ENCODE measurements around the gene KRTAP9-3. TPM values are rescaled to one million over a fixed set of nuclear protein-coding genes. Genes with fewer than 3 reads are reported as not detected.
"Not testable (repeated sequence)": the region's sequence is repeated elsewhere in the genome, so short reads cannot be mapped to it uniquely, and the experiment has no call there.

KRTAP9-3 gene
- not detected in 2 replicates for total RNA-seq

GRCh38 chr17:41232399-41233105 lies at the start of gene KRTAP9-3:
Gene KRTAP9-3 (plus strand): TSS chr17:41232449. CDS start chr17:41232502, 53 bp downstream.
- not testable (repeated sequence) for DNase-seq (ENCODE audit: low read depth, low spot score)

- no peak for DNase-seq (ENCODE audit: low read depth, low spot score)
Observed at GRCh38 chr17:41184480-41184961, 47.7 kb upstream of the KRTAP9-3 start, which contains the start of gene KRTAP4-1. Gene KRTAP4-1 (minus strand): TSS chr17:41184911. CDS start chr17:41184854, 57 bp downstream.

GRCh38 chr17:41185001-41185400 lies 47.2 kb upstream of the KRTAP9-3 start:
- DNase-seq (ENCODE audit: low read depth, low spot score), result no peak

GRCh38 chr17:41186872-41187271 lies 45.4 kb upstream of the KRTAP9-3 start:
- DNase-seq (ENCODE audit: low read depth, low spot score), result no peak

GRCh38 chr17:41189837-41190318 lies 42.4 kb upstream of the KRTAP9-3 start, which contains the start of gene KRTAP9-1:
Gene KRTAP9-1 (plus strand): TSS chr17:41189887. CDS start chr17:41189887, 0 bp downstream.
- not testable (repeated sequence) for DNase-seq (ENCODE audit: low read depth, low spot score)

GRCh38 chr17:41190328-41190727 lies 41.9 kb upstream of the KRTAP9-3 start:
- no peak for DNase-seq (ENCODE audit: low read depth, low spot score)

GRCh38 chr17:41196068-41196467 lies 36.2 kb upstream of the KRTAP9-3 start:
- no peak for DNase-seq (ENCODE audit: low read depth, low spot score)

GRCh38 chr17:41199421-41200078 lies 32.7 kb upstream of the KRTAP9-3 start:
- DNase-seq (ENCODE audit: low read depth, low spot score), result no peak

- DNase-seq (ENCODE audit: low read depth, low spot score), result no peak
Observed at GRCh38 chr17:41211845-41212466, 20.3 kb upstream of the KRTAP9-3 start.

GRCh38 chr17:41212524-41213169 lies 19.6 kb upstream of the KRTAP9-3 start:
- no peak for DNase-seq (ENCODE audit: low read depth, low spot score)

- DNase-seq (ENCODE audit: low read depth, low spot score), result no peak
Observed at GRCh38 chr17:41215681-41216080, 16.6 kb upstream of the KRTAP9-3 start.

- DNase-seq (ENCODE audit: low read depth, low spot score), result no peak
Observed at GRCh38 chr17:41223821-41224220, 8.4 kb upstream of the KRTAP9-3 start.

GRCh38 chr17:41226051-41226450 lies 6.2 kb upstream of the KRTAP9-3 start:
- no peak for DNase-seq (ENCODE audit: low read depth, low spot score)

- not testable (repeated sequence) for DNase-seq (ENCODE audit: low read depth, low spot score)
Observed at GRCh38 chr17:41226598-41227095, 5.6 kb upstream of the KRTAP9-3 start, which contains the start of gene KRTAP9-2. Gene KRTAP9-2 (plus strand): TSS chr17:41226648. CDS start chr17:41226655, 7 bp downstream.

- no peak for DNase-seq (ENCODE audit: low read depth, low spot score)
Observed at GRCh38 chr17:41230094-41230493, 2.2 kb upstream of the KRTAP9-3 start.

GRCh38 chr17:41231731-41232130 lies 518 bp upstream of the KRTAP9-3 start:
- DNase-seq (ENCODE audit: low read depth, low spot score), result no peak

- not testable (repeated sequence) for DNase-seq (ENCODE audit: low read depth, low spot score)
Observed at GRCh38 chr17:41237116-41237515, 4.9 kb downstream of the KRTAP9-3 start.

GRCh38 chr17:41237949-41238437 lies 5.7 kb downstream of the KRTAP9-3 start, which contains the start of gene KRTAP9-8:
Gene KRTAP9-8 (plus strand): TSS chr17:41237999. CDS start chr17:41238052, 53 bp downstream.
- not testable (repeated sequence) for DNase-seq (ENCODE audit: low read depth, low spot score)

- not testable (repeated sequence) for DNase-seq (ENCODE audit: low read depth, low spot score)
Observed at GRCh38 chr17:41246995-41247787, 14.9 kb downstream of the KRTAP9-3 start.
